Activated CD8-positive, alpha-beta memory T cell treated with anti-CD3 and anti-CD28 coated beads, Interleukin-2, amount 50 U/mL, for 24 hours (primary cell): ENCODE data around the gene MLN.

Source experiments
- DNase-seq: peaks from one replicate; pipeline ENCODE4 v3.0.0-alpha.2; 2020; ENCODE audit errors: extremely low read depth

MLN gene

DNA sequence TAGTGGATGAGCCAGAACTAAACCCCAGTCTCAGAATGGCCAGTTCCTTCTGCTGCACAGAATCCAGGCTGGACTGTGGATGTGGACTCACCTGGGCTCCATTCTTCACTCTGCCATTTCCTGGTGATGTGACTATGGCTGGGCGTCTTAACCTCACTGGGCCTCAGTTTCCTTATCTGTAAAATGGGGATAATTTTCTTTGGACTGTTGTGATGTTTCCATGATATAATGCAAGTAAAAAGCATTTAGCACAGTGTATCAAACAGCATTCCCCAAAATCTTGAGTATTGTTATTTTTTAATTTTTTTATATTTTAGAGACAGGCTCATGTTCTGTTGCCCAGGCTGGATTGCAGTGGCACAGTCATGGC is 51.2 kb downstream of the MLN start:
- no peak for DNase-seq

DNA sequence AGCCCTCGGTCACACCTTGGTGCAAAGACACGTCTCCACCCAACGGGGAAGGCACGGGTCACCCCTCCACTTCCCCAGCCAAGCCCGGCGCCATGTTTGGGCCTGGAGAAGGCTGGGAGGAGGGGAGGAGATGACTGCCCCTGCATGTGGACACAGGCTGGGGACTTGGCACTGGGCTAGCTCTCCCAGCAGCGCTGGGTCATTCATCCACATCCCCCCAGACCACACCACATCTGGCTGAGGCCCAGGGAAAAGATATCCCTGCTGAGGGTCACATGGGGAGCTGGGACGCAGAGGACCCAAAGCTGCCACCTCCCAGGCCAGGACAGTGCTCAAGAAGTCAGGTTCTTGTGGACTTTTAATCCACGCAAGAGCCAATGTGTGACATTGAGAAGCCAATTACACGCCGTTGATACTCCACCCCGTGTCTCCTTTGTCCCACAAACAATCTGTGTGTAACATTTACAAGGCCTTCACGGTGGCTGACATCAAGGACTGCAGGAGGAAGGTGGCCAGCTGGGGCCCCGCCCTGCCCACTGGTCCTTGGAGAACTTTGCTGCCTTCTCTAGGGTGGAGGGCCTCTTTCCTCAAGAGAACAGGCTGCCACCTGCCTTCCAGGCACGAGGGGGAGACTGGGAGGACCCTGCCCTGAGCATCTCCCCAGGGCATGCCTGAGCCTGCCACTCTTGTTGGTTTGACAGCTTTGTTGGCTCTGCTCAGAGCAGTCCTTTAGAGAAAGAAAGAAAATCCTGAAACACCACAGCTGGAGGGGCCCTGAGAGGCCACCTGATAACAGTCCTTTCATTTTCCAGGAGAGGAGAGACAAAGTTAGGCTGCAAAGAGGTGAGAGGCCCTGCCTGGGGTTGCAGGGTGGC is 51.8 kb downstream of the MLN start:
- DNase-seq, result no peak

DNA sequence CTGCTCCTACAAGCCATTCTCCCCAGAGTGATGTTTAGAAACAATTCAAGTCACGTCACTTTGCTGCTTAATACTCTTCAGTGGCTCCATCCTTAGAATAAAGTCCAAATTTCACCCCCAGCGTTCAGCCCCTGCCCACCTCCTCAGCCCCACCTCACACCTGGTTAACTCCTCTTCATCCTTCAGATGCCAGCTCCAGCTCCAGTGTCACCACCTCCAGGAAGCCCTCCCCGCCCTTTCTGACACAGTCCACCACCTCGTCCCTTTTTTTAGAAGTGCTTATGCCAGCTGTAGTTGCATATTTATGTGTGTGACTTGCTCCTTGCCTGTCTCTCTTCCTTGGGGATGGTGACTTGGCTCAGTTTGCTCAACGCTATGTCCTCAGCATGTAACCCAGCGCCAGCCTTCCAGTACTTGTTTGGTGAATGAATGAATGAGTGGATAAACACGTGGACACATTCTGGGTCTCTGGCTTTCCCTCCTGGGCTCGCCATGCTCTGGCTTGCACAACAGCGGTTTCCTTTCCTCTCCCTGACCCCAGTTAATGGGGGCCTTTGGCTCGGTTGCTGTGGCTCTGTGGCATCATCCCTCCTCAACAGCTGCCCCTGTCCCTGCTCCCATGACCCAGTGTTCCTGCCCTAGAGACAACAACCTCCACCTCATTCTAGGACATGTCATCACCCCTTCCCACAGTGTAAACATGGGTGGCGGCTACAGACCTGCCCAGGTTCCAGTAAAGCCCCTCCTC is 53.4 kb downstream of the MLN start:
- DNase-seq, result no peak

DNA sequence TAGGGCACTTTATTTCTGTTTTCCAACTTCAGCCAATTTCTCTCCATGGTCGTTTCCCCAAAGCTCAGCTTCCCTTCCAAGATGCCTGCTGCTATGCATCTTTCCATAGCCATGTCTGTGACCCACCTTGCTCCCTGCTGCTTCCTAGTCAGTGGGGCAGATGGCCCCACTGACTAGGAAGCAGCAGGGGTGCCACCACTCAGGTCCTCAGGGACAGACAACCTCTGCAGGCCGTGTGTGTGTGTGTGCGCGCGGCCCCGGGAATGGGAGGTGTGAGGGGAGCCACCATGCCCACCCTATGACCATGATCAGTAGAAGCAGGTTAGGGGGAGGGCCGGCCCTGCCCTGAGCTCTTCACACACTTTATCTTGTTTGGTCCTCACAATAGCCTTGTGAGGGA is 54.4 kb downstream of the MLN start:
- DNase-seq, result no peak

DNA sequence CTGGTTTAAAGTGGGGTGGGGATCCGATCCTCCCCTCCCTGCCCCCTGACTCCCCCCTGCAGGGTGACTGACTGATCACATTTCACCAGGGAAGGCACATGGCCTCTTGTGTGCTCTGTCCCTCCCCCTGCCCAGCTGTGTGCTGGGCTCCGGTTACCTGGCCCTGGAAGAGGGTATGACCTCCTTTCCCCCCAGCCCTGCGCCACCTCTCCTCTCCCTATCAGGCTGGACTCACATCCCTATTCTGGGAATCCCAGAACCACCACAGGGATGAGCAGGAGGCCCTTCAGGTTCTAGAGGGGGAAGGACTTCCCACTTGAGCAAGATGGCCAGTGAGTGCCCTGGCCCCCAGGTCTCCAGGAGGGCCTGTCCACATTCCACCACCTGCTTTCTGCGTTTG is 55.0 kb downstream of the MLN start:
- no peak for DNase-seq

DNA sequence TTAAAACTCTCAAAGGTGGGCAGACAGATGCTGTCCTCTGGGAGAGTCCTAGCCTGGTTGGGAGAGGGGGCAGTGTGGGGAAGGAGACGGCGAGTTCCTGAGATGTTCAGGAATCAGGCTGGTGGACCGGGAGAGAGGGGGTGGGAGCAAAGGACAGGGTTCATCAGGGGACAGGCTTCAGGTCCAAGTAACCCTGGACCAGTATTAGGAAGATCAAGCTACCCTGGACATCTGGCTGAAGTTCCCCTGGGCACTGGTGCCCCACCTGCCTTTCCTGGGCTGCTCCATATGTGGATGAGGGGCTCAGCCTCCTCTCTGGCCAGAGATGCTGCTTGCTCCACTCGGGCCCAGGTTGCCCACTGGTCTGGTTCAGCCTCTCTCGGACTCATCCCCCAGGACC is 56.0 kb downstream of the MLN start:
- DNase-seq, result no peak

DNA sequence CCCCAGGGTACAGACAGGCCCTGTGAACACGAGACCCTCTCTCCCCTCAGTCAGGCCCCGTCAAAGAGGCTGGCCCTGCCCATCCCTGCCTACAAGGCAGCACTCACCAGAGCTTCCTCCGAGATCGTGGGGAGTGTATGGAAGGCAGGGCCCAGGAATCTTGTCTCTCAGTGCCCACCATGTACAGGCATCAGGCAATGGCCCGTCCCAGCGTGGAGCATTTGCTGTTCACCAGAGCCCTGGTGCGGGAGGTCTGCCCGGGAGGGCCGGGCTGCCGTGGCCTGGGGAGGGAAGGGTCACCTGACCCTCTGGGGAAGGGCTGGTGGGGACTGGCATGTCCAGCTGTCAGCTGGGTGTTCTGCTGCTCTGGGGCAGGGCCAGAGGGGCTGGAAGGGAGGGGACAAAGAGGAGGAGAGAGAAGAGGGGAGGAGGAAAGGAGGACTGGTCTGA is 57.1 kb downstream of the MLN start, which contains the start of gene IP6K3:
IP6K3 (minus strand) TSS at position 255 of the 450 bp plus-strand sequence. CDS start 11,429 bp downstream, outside the sequence.
- DNase-seq, result no peak

DNA sequence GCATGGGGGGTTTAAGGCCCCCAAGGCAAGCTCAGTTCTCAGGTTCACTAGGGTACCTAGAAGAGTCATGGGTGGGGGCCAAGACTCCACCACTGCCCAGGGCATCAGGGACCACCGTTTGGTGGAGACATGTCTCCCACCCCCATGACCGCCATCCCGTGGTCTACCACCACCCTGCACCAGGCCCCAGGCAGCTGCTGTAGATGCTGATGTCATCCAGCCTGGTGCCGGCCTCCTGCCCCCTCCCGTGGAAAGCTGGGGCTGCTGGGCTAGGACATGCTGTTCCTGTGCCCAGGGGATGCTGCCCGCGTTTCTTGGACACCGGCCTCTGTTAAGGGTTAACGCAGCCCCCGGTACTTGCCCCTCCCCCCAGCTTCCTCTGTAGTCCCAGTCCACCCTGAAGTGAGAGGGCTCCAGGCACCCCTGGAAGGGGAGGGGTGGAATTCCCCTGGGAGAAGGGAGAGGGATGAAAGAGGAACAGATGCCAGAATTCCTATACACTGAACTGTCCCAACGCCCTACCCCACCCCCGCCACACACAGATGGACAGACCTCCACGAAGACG is 57.7 kb downstream of the MLN start:
- no peak for DNase-seq

DNA sequence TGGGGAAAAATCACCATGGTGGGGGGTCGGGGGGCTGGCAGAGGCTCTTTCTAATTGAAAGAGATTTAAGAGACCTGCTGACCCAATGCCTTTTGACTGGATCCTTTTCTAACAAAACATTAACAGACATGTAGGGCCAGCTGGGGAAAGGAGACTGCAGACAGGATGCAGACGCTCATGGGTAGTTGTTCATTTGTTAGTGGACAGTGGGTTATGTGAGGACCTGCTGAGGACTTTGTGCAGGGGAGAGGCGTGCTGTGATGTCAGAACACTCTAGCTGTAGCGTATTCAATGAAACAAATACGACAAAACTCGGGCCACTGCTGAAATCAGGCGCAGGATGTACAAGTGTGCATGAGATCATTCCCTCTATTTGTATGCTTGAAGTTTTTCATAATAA is 58.3 kb downstream of the MLN start:
- DNase-seq, result no peak

DNA sequence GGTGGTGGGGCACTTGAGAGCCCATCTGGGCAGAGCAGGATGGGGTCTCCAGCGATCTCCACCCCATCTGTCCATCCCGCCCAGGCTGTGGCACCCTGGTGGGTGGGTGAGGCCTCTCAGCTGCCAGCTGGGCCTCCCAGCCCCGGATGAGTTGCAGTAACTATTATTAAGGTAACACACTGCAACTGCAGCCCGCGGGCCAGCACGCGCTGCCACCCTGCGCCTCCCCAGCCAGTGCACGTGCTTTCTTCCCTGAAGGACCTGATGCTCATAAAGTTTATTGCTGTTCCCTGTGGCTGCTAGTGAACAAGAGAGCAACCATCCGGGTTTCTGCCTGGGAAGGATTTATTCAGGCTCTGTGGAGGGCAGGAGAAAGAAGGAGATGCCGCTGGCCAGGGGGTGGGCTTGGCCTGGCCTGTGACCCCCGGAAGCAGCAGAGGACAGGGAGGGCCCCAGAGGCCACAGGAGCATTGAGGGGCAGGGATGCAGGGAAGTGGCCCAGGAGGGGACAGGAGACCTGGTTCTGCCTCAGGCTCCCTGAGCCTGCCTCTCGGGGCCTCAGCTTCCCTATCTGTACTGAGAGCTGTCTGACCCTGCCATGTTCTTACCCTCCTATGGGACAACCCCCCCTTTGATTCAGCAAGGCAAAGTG is 58.8 kb downstream of the MLN start:
- DNase-seq, result no peak
